HepG2 (cell line): ENCODE data around the gene BLVRA. TPM values are rescaled to one million over a fixed set of nuclear protein-coding genes. Genes with fewer than 3 reads are reported as not detected.

Experiments used
- ATAC-seq: fragments of 200-7000 bp; cut with Tn5 transposase; 3 replicates; pipeline ENCODE4 v1.9.1; 2020; ENCODE audit warnings: mild to moderate bottlenecking, moderate library complexity
- BruUV-seq: library from RNA; stranded (reverse); fragments of 400-500 nt; replicated peaks from 2 replicates; lab custom pipeline; 2021; lab: Mats Ljungman, UMichigan
- CTCF ChIA-PET: fragments of 300-600 bp; formaldehyde crosslinking; extraction: SDS; loops from one replicate; lab custom pipeline; 2021; ENCODE audit warnings: low total read pairs, inconsistent platforms, low intra/inter-chr PET ratio; lab: Yijun Ruan, JAX
- POLR2A ChIA-PET: fragments of 350-600 bp; sonication (Branson Sonifier 250); formaldehyde crosslinking; loops from one replicate; lab custom pipeline; 2020; ENCODE audit warnings: antibody characterized with exemption, inconsistent platforms; lab: Yijun Ruan, JAX
- DNase-seq: peaks from one replicate; pipeline ENCODE4 v3.0.0-alpha.2; 2015; ENCODE audit warnings: low spot score
- FAIRE-seq: peaks from 3 replicates; lab custom pipeline; 2011; peaks lifted over from hg19 to GRCh38; lab: Jason Lieb, UNC
- H2AFZ ChIP-seq: one replicate; pipeline ENCODE4 v1.6.1; 2011; ENCODE audit warnings: low read length, inconsistent platforms
- H3K27ac ChIP-seq: fragments of 300-600 bp; 3 replicates; pipeline ENCODE4 v1.8.0; 2011; ENCODE audit warnings: mixed run types, mild to moderate bottlenecking, mixed read lengths, low read length, inconsistent platforms; ENCODE audit not compliant: insufficient read depth; ENCODE audit errors: extremely low read length
- H3K27me3 ChIP-seq, 2 experiments: fragments of 200-600 bp in 1 of 2; 2 replicates in 1 of 2; 3 replicates in 1 of 2; pipeline versions ENCODE4 v1.6.0 to v1.8.0; 2011; ENCODE audit warnings: low read length in 2 of 2, mild to moderate bottlenecking in 2 of 2, moderate library complexity in 2 of 2, inconsistent platforms in 1 of 2; ENCODE audit not compliant: insufficient read depth in 2 of 2, control insufficient read depth in 1 of 2
- H3K36me3 ChIP-seq, 2 experiments: fragments of 200-600 bp in 1 of 2; replicated peaks in 1 of 2; 2 replicates in 1 of 2; 3 replicates in 1 of 2; pipeline versions ENCODE4 v1.5.1 to v1.8.0; 2011; ENCODE audit warnings: low read length in 2 of 2, inconsistent platforms in 1 of 2; ENCODE audit not compliant: insufficient read depth in 2 of 2, control insufficient read depth in 1 of 2
- H3K4me1 ChIP-seq: 2 replicates; pipeline ENCODE4 v1.5.1; 2012; ENCODE audit warnings: low read length, inconsistent platforms; ENCODE audit not compliant: insufficient read depth
- H3K4me2 ChIP-seq: 2 replicates; pipeline ENCODE4 v1.6.0; 2011; ENCODE audit warnings: low read depth, low read length, inconsistent platforms
- H3K4me3 ChIP-seq, 3 experiments: fragments of 200-600 bp in 1 of 3; sonication (generic), shearing (Covaris generic) in 1 of 3; replicated peaks in 1 of 3; 2 replicates each; pipeline ENCODE4 v1.5.1; 2011 to 2016; ENCODE audit warnings: low read length in 3 of 3, inconsistent platforms in 2 of 3, low read depth in 2 of 3, mild to moderate bottlenecking in 2 of 3, control low read depth in 1 of 3, mixed read lengths in 1 of 3; ENCODE audit not compliant: insufficient read depth in 1 of 3
- H3K79me2 ChIP-seq: one replicate; pipeline ENCODE4 v1.6.1; 2011; ENCODE audit warnings: low read length, inconsistent platforms; ENCODE audit not compliant: insufficient read depth
- H3K9ac ChIP-seq: 2 replicates; pipeline ENCODE4 v1.6.0; 2011; ENCODE audit warnings: mild to moderate bottlenecking, low read depth, low read length, inconsistent platforms; ENCODE audit not compliant: insufficient read depth
- H3K9me3 ChIP-seq: 2 replicates; pipeline ENCODE4 v1.5.1; 2012; ENCODE audit warnings: mild to moderate bottlenecking, low read length
- H4K20me1 ChIP-seq: 2 replicates; pipeline ENCODE4 v1.6.0; 2011; ENCODE audit warnings: inconsistent platforms, mild to moderate bottlenecking, low read length, moderate library complexity; ENCODE audit not compliant: insufficient read depth
- CCAR2 ChIP-seq: fragments of 200-400 bp; formaldehyde crosslinking; optimal IDR thresholded peaks from 2 replicates; pipeline ENCODE3; 2018; ENCODE audit warnings: low read depth, mild to moderate bottlenecking, low read length, moderate library complexity
- ELF1 ChIP-seq: sonication (generic); formaldehyde crosslinking; IDR thresholded peaks from 2 replicates; pipeline ENCODE4 v1.4.0; 2020; ENCODE audit warnings: missing genetic modification reagents
- HNRNPL ChIP-seq: fragments of 200-400 bp; formaldehyde crosslinking; IDR thresholded peaks from 2 replicates; pipeline ENCODE4 v1.6.1; 2017; ENCODE audit warnings: mild to moderate bottlenecking, low read depth, low read length
- KDM4B ChIP-seq: sonication (generic); formaldehyde crosslinking; IDR thresholded peaks from 2 replicates; pipeline ENCODE4 v1.4.0; 2020; ENCODE audit warnings: missing genetic modification reagents
- NFATC3 ChIP-seq: sonication (generic); formaldehyde crosslinking; IDR thresholded peaks from 2 replicates; pipeline ENCODE4 v1.5.1; 2020; ENCODE audit warnings: mild to moderate bottlenecking, missing genetic modification reagents
- RXRB ChIP-seq: IDR thresholded peaks from 2 replicates; pipeline ENCODE4 v1.6.1; 2016; ENCODE audit warnings: borderline replicate concordance, missing genetic modification reagents, missing compliant biosample characterization
- SETDB1 ChIP-seq: sonication (generic); formaldehyde crosslinking; IDR thresholded peaks from 2 replicates; pipeline ENCODE4 v1.5.1; 2020; ENCODE audit warnings: missing genetic modification reagents, mild to moderate bottlenecking, borderline replicate concordance
- SPEN ChIP-seq: sonication (generic); formaldehyde crosslinking; IDR thresholded peaks from 2 replicates; pipeline ENCODE4 v1.5.1; 2020; ENCODE audit warnings: low read depth, mild to moderate bottlenecking, missing genetic modification reagents
- ZBTB3 ChIP-seq: sonication (generic); formaldehyde crosslinking; IDR thresholded peaks from 2 replicates; pipeline ENCODE4 v1.4.0; 2020; ENCODE audit warnings: low read depth, mild to moderate bottlenecking, moderate library complexity, missing genetic modification reagents, borderline replicate concordance
- ZNF343 ChIP-seq: sonication (generic); formaldehyde crosslinking; IDR thresholded peaks from 2 replicates; pipeline ENCODE4 v1.4.0; 2020; ENCODE audit warnings: mild to moderate bottlenecking, missing genetic modification reagents
- ZNF660 ChIP-seq: sonication (generic); formaldehyde crosslinking; IDR thresholded peaks from 2 replicates; pipeline ENCODE4 v1.5.1; 2020; ENCODE audit warnings: mild to moderate bottlenecking, low read depth, missing genetic modification reagents, borderline replicate concordance
- ZXDC ChIP-seq: sonication (generic); formaldehyde crosslinking; IDR thresholded peaks from 2 replicates; pipeline ENCODE4 v1.5.0; 2020; ENCODE audit warnings: mild to moderate bottlenecking, missing genetic modification reagents
- WGBS: methylation state at CpG from one replicate; pipeline ENCODE4 v1.1.6; 2017; ENCODE audit warnings: low lambda C conversion rate; 5-methylcytosine and 5-hydroxymethylcytosine counted together
- in situ Hi-C: cut with HindIII; loops from 2 replicates; pipeline ENCODE4 v1.10.0; 2017; ENCODE audit warnings: low pct_unique_long_range_greater_than_20kb; ENCODE audit not compliant: extremely low pct_ligation_motif_present
- intact Hi-C: fragments of 100-400 bp; cut with micrococcal nuclease; formaldehyde crosslinking; loops from one replicate; pipeline ENCODE4 v1.10.0; 2022; ENCODE audit not compliant: unreplicated experiment
- polyA plus RNA-seq, 8 experiments: library from polyadenylated mRNA; depleted of rRNA in 3 of 8; stranded (reverse) in 7 of 8; unstranded in 1 of 8; fragments of >200 nt; fragmentation: Illumina TruSeq in 4 of 8; extraction: Trizol in 4 of 8; gene quantifications; 2 replicates each; pipeline versions ENCODE4 v1.2.1 to v1.2.3, GENCODE V29; 2011 to 2016; ENCODE audit warnings: low read depth in 4 of 8, missing spikeins in 1 of 8, mixed read lengths in 1 of 8; ENCODE audit not compliant: insufficient read depth in 1 of 8
- total RNA-seq, 5 experiments: library from RNA; depleted of rRNA; stranded (reverse); fragments of >200 nt; fragmentation: Illumina TruSeq; extraction: Trizol; gene quantifications; 2 replicates each; pipeline ENCODE4 v1.2.3, GENCODE V29; 2016; ENCODE audit warnings: low read depth in 1 of 5

The BLVRA gene
- total and polyA plus RNA-seq, 2 of the 13 experiments (the other 11 are each of a cell fraction or from before 2014, with no cell fraction given): 39.2 to 64.2 TPM

DNA sequence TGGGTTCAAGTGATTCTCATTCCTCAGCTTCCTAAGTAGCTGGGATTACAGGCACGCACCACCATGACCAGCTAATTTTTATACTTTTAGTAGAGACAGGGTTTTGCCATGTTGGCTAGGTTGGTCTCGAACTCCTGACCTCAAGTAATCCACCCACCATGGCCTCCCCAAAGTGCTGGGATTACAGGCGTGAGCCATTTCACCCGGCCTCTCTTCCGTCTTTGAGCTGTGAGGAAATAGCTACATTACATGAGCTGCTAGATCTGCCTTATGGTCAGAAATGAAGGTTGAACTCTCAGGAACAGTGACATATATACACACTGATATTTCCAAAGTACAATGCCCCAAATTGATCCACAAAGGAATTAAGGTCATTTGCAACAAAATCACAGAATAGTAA is 2.4 kb downstream of the BLVRA start:
- H3K9ac ChIP-seq: no peak overlapping the region
- no peaks in the 10 kb centered on the region for H3K9me3 ChIP-seq
- H2AFZ ChIP-seq: no peak overlapping the region
- H3K4me2 ChIP-seq: no peak overlapping the region
- CTCF ChIA-PET: no interaction called here
- WGBS: 98% methylated on average over 5 of the region's 5 CpGs
- H3K4me1 ChIP-seq: peaks cover 84% of the 10 kb centered on the region
- POLR2A ChIA-PET: interaction anchor here (1.5 kb wide), 1 partner anchor 31 kb away, joined by 6 read pairs; the partner anchor contains the start of gene COA1
- no peak overlapping the region for H3K4me3 ChIP-seq
- peaks cover 33% of the 10 kb centered on the region for H3K79me2 ChIP-seq
- ATAC-seq: no peak
- no peak for DNase-seq
- no peaks in the 10 kb centered on the region for H4K20me1 ChIP-seq
- TF ChIP-seq SETDB1 (CRISPR knock-in tag): no peak
- H3K27me3 ChIP-seq: no peaks in the 10 kb centered on the region; a peak in 1 of 5 replicates
- FAIRE-seq: no peak
- in situ Hi-C loops (no loop called here), intact Hi-C loops (no loop called here)
- H3K27ac ChIP-seq: no peak overlapping the region
- BruUV-seq: no TSS peak
- no peaks in the 10 kb centered on the region for H3K36me3 ChIP-seq

DNA sequence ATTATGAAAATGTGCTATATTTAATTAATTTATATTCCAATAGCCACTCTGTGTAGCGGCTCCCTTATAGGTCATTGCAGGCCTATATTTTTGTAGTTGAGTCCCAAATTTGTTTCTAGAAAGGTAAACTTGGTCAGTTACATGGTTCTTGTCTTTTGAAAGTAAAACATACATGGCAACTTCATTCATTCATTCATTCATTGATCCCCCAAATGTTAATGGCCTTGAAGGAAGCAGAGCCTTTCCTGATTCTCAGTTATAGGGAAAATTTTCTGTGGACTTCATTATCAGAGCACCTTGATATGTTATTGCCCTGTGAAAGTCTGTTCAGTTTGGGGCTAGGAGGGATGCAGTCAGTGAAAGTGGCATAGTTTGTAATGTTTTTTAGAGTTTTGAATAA is 2.9 kb downstream of the BLVRA start:
- Histone ChIP-seq H3K4me1 (peaks cover 86% of the 10 kb centered on the region), H3K9ac (no peak overlapping the region), H3K4me2 (no peak overlapping the region), H3K4me3 (no peak overlapping the region), H3K27ac (no peak overlapping the region), H3K27me3 (no peaks in the 10 kb centered on the region; a peak in 1 of 5 replicates), H3K9me3 (no peaks in the 10 kb centered on the region), H3K79me2 (peaks cover 33% of the 10 kb centered on the region), H4K20me1 (no peaks in the 10 kb centered on the region), H2AFZ (no peak overlapping the region), H3K36me3 (no peaks in the 10 kb centered on the region)
- no TSS peak for BruUV-seq
- no peak for TF ChIP-seq HNRNPL
- TF ChIP-seq NFATC3: no peak
- TF ChIP-seq SPEN (CRISPR knock-in tag): no peak
- no peak for TF ChIP-seq ELF1 (CRISPR knock-in tag)
- TF ChIP-seq ZXDC (CRISPR knock-in tag): no peak
- TF ChIP-seq ZNF660 (CRISPR knock-in tag): no peak
- TF ChIP-seq KDM4B (CRISPR knock-in tag): no peak
- TF ChIP-seq ZBTB3 (CRISPR knock-in tag): no peak
- no peak for TF ChIP-seq RXRB (CRISPR knock-in tag)
- no peak for TF ChIP-seq CCAR2
- TF ChIP-seq ZNF343 (CRISPR knock-in tag): no peak
- ATAC-seq: no peak
- 100% methylated on average over 1 of the region's 1 CpG for WGBS
- POLR2A ChIA-PET: interaction anchor here (1.2 to 1.5 kb wide), 2 partner anchors 9 to 32 kb away, joined by 4 to 6 read pairs; partner anchors contain the start of gene COA1
- intact Hi-C loops: no loop called here
- FAIRE-seq: no peak
- CTCF ChIA-PET: no interaction called here
- DNase-seq: no peak
- in situ Hi-C loops: no loop called here
